HG02623 (cell line): Measurements from ENCODE around the gene FOXR1.
"Not testable (repeated sequence)": the region's sequence is repeated elsewhere in the genome, so short reads cannot be mapped to it uniquely, and the experiment has no call there.

Experiments
- ATAC-seq: cut with Tn5 transposase; IDR thresholded peaks from one replicate; pipeline ENCODE4 v1.9.1; 2021; ENCODE audit warnings: moderate library complexity; ENCODE audit not compliant: unreplicated experiment

FOXR1 gene

DNA sequence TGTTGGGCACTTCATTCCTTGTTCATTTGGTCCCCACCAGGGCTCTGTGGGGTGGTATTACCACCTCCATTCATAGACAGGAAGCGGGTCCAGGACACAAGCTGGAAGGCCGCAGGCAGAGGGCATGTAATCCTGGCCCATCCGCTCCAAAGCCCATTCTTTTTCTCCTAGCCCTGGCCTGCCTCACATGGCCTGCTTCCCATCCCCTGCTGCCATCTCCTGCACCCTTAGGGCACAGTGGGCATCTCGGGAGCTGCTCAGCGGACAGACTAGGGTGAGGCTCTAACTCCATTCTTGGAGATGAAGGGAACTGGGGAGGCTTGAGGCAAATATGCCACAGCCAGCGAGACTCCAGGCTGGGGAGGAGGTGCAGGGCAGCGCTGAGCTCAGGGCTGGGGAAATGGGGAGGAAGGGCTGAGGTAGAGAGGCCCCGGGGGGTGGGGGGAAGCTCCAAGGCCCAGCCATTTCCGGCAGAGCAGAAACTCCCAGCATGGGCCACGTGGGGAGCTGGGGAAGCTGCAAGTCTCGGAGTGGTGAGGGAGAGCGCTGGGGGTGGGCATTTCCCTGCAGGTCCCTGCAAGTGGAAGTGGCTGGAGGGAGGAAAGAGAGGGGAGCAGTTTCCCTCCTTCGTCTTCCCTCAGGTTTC, 31.5 kb upstream of the FOXR1 start:
- no peak for ATAC-seq

DNA sequence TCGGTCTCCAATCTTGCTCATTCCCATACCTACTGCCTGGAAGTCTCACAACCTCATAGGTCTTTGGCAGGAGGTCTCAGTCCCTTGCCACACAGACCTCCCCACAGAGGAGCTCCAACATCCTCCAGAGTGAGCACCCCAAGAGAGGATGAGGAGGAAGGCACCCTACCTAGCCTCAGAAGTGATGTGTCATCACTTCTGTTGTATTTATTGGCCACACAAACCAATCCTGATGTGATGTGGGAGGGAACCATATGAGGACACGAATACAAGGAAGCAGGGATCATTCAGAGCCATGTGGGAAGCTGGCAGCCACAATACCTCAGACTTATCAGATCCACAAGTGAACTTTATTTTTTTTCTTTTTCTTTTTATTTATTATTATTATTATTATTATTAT, 24.5 kb upstream of the FOXR1 start:
- ATAC-seq, result no peak

DNA sequence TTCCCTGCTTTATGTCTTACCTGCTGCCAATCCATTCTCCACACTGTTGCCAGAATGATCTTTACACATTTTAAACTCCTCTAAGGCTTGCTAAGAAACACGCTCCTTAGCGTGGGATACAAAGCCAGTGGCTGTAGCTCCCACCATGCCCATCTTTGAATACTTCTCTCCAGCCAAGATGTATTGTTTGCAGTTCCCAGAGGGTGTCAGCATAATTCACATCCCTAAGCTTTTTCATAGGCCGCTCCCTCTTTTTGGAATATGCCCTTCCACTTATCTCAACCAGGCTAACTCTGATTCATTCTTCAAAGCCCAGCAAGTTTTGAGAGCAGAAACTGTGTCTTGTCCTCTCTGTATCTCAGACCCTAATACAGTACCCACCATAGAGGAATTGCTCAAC, 23.6 kb upstream of the FOXR1 start:
- no peak for ATAC-seq

DNA sequence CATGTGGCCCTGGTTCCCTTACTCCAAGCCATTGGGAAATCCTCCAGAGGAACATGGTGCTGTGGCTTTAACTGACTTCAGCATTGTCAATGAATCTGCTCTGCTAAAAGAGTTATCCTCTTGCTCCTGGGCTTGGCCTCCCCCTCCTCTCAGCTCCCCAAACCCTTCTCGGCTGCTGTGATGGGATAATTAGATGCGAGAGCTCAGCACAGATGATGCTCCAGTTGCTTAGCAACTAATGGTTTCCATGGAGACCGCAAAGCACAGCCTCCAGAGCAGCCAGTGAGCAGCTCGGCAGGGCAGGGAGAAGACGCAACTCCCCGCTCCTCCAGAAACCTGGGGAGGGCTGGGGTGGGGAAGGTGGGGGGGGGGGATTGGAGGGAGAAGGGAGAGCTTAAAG, 18.3 kb upstream of the FOXR1 start:
- no peak for ATAC-seq

DNA sequence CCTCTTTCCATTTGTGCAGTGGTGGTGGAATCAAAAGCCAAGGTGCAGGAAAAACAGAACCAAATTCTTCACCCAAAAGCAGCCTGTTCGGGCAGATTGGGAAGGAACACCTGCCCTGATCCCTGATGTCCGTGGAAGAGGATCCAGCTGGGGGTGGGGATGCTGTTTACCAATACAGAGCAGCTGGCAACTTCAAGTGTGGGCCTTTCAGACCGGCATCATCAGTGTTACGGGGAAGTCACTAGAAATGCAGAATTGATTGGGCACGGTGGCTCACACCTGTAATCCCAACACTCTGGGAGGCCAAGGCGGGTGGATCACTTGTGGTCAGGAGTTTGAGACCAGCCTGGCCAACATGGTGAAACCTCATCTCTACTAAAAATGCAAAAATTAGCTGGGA, 17.6 kb upstream of the FOXR1 start:
- not testable (repeated sequence) for ATAC-seq

DNA sequence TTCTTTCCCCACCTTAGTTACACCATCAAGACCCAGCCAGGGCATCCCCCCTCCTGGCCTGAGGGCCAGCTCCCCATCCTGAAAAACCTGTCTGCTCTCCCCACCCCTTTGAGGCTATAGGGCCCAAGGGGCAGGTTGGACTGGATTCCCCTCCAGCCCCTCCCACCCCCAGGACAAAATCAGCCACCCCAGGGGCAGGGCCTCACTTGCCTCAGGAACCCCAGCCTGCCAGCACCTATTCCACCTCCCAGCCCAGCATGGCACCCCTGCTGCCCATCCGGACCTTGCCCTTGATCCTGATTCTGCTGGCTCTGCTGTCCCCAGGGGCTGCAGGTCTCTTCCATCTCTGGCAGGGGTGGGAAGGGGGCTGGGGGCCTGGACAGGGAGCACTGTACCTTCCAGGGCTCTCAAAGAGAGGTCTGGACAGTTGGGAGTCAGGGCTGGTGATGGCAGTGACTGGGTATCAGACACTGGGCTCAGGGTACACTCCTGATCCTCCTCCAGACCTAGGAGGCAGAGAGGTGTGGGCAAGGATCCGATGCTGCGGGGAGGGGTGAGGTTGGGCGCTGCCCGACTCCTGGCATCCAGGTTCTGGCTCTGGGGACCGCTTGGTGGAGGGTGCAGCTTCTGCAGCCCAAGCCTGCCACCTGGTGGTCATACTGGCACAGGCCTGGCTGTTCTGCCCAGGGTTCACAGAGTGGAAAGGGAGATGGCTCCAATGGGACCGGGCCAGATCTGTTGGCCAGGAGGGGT, 15.3 kb upstream of the FOXR1 start, which contains the start of gene UPK2:
UPK2 (plus strand) TSS at position 205 of the 753 bp plus-strand sequence; CDS start at position 258, 53 bp downstream.
- ATAC-seq, result peak; percentile 68

DNA sequence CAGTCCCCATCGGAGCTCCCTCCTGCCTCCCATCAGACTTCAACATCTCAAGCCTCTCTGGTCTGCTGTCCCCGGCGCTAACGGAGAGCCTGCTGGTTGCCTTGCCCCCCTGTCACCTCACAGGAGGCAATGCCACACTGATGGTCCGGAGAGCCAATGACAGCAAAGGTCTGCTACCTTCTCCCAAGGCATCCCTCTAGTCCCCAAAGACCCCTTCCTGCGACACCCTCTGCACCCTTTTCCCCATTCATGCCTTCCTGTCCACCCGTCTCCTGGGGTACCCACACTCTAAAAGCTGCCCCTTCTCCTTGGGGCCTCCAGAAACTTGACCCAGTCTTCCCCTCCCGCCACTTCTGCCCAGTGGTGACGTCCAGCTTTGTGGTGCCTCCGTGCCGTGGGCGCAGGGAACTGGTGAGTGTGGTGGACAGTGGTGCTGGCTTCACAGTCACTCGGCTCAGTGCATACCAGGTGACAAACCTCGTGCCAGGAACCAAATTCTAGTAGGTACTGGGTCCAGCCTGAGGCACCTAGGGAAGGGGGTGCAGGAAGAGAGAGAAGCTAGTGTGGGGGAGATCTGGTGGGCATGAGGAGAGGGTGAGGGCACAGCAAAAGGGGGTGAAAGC, 14.6 kb upstream of the FOXR1 start:
- no peak for ATAC-seq

DNA sequence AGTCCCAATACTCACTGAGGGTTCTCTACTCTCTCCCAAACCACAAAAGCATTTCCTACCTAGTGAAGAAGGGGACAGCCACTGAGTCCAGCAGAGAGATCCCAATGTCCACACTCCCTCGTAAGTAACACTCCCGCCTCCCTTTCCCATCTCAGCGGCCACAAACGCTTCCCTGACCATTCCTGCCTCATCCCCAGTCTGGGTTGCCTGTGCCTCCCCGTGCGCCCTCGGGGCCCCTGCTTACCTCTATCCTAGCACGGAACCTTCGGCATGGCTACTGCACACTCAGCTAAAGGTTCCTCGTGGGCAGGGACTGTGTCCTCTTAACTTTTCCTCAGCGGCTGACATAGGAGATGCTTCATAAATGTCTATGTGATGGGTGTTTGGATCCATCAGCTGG, 14.0 kb upstream of the FOXR1 start:
- ATAC-seq, result no peak

DNA sequence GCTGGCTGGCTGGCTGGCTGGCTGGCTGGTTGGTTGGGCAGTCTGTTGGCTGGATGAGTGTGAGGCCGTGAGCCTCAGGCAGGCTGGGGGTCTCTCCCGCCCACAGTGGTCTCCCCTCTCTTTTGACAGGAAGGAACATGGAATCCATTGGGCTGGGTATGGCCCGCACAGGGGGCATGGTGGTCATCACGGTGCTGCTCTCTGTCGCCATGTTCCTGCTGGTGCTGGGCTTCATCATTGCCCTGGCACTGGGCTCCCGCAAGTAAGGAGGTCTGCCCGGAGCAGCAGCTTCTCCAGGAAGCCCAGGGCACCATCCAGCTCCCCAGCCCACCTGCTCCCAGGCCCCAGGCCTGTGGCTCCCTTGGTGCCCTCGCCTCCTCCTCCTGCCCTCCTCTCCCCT, 13.6 kb upstream of the FOXR1 start:
- ATAC-seq, result no peak

DNA sequence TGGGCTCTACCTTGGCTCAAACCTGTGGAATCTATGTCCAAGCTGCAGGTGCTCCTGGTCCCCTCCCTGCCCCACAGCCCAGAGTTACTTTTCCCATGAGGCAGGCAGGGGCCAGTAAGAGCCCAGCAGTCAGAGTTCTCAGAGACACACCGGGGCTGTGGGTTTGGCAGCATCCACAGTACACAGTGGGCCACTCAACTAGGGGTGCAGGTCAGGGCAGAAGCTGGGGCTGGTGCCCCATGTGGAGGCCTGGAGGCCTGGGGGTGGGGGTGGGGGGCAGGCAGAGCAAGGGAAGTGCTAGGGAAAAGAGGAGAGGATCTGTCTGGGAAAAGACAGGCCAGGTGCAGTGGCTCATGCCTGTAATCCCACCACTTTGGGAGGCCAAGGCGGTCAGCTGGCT, 13.0 kb upstream of the FOXR1 start:
- no peak for ATAC-seq

DNA sequence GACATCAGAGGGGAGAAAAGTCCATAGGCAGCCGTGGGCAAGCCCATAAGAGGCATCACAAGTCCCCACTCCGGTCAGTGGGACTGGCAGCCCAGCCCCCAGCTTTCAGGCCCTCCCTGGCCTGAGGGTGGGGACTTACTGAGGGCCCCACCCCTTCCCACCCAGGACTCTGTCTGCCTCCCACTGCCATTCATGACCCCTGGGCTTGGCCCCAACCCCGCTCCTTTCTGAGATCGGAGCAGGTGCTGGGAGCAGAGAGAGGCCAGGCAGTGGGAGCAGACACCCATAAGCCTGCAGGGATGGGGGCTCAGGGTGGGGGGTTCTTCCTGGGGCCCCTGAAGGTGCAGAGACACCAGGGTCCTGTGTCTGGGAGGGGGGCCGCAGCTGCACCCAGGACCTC, 10.4 kb upstream of the FOXR1 start:
- ATAC-seq, result no peak

DNA sequence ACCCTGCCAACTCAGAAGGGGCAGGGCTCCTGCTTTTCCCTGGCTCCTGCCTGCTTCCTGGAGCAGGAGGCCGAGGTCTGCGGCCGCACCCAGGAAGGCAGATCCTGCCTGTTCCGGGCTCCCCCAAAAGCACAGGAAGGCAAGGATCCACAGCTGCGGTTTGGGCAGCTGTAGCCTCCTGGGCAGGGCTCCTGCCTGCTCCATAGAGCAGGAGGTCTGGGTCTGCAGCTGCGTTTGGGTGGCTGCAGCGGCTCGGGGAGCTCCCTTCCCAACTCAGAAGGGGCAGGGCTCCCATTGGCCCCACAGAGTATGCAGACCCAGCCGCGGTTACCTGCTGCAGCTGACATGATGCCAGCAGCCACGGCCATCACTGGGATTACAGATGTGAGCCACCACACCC, 10.0 kb upstream of the FOXR1 start:
- ATAC-seq, result no peak

DNA sequence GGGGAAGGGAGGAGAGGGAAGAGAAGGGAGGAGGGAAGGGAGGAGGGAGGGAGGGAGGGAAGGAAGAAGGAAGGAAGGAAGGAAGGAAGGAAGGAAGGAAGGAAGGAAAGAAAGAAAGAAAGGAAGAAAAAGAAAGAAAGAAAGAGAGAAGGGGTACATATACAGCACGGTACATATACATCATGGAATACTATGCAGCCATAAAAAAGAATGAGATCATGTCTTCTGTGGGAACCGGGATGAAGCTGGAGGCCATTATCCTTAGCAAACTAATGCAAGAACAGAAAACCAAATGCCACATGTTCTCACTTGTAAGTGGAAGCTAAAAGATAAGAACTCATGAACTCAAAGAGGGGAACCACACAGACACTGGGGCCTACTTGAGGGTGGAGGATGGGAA, 2.1 kb upstream of the FOXR1 start:
- not testable (repeated sequence) for ATAC-seq

DNA sequence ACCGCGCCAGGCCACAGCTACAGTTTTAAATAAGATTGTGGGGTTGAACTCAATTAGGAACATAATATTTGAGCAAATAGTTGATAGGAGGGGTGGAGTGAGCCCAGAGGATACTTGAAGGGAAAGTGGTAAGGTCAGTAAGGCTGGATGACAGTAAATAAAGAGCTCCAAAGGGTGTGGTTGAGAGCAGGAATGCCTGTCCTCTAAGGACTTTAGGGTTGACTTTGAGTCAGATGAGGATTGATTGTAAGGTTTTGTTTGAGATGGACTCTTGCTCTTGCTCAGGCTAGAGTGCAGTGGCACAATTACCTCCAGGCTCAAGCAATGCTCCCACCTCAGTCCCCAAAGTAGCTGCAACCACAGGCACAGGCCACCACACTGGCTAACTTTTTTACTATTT, 2.4 kb downstream of the FOXR1 start:
- ATAC-seq, result no peak

DNA sequence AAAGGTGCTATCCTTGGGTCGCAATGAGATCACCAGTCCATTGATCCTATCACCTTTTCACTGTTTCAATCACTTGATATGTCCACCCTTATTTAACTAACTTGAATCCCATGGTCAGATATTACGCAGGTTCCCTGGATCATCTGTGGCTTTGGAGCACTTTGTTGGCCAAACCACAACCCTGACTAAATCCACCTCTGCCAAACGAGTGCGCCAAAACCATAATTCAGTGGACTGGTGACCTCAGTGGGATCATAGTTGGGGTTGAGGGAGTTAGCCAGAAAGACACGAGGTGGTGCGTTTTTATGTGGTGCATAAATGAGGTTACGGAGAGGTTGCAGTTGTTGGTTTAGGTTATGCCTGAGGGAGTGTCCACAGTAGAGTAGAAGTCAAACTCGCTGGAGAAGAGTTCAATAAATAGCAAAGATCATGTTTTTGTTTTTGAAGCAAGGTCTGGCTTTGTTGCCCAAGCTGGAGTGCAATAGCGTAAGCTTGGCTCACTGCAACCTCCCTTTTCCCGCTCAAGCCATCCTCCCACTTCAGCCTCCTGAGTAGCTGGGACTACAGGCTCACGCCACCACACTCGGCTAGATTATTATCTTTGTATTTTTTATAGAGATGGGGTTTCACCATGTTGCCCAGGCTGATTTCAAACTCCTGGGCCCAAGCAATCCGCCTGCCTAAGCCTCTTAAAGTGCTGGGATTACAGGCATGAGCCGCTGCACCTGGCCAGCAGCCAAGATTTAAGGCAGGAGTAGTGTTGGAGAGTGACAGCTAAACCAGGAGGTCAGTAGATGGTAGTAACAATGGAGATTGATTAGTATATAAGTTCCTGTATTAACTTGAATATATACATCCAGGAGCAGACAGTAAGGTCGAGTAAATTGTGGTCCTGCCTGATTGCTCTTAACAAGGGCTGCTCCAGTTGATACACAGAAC, 4.5 kb downstream of the FOXR1 start:
- ATAC-seq, result no peak

DNA sequence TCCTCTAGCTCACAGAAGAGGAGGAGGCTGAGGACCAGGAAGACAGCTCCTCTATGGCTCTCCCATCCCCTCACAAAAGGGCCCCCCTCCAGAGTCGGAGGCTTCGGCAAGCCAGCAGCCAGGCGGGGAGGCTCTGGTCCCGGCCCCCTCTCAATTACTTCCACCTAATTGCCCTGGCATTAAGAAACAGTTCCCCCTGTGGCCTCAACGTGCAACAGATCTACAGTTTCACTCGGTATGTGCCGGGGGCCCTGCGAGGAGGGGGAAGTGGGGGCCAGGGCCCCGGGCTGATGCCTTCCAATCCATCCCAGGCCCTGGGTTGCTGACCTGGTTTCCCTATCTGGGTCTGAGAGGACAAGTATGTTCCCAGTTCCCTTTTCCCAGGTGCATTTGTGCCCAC, 7.9 kb downstream of the FOXR1 start:
- ATAC-seq, result no peak

DNA sequence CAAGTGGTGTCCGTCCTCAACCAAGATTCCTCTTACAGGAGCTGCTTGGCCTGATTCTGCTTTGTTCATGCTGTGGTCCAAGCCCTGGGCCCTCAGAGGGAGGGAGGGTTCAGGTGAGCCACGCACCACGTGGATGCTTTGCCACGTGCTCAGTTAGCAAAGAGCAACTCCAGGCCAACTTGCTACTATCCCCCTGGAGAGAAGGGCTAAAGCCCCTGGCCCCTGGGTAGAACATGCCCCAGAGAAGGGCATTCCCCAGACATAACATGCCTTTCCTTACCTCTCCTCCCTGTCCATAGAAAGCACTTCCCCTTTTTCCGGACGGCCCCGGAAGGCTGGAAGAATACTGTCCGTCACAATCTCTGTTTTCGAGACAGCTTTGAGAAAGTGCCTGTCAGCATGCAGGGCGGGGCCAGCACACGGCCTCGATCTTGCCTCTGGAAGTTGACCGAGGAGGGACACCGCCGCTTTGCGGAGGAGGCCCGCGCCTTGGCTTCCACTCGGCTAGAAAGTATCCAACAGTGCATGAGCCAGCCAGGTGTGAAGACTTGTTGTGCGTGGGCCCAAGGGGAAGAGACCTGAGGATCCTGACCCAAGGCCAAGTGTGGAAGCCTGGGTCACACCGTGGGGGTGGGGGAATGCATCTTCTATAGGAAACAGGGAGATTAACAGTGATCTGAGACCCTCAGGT, 8.8 kb downstream of the FOXR1 start:
- no peak for ATAC-seq

DNA sequence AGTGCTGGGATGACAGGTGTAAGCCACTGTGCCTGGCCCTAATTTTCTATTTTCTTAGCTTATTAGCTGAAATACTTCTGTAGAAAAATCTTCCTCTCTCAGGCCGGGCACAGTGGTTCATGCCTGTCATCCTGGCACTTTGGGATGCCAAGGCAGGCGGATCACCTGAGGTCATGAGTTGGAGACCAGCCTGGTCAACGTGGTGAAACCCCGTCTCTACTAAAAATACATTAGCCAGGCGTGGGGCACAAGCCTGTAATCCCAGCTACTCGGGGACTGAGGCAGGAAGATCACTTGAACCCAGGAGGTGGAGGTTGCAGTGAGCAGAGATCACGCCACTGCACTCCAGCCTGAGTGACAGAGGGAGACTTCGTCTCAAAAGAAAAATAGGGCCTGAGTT, 12.8 kb downstream of the FOXR1 start:
- not testable (repeated sequence) for ATAC-seq

DNA sequence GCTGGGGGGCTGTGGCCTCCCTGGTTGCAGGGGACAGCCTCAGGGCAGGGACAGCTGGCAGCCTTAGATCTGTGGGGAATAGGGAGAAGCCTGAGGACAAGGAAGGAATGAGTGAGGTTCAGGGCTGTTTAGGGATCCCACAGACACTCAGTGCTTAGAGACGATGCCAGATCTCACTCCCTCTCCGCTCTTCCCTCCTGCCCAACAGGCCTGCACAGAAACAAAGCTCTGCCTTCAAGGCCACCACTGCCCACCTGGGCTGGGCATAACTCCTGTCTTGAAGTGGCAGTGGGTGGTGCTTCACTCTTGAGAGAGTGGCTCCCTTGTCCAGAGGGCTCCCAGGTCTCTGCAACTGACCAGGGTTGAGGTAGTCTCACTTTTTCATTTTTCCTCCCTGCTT, 13.3 kb downstream of the FOXR1 start:
- ATAC-seq, result no peak

DNA sequence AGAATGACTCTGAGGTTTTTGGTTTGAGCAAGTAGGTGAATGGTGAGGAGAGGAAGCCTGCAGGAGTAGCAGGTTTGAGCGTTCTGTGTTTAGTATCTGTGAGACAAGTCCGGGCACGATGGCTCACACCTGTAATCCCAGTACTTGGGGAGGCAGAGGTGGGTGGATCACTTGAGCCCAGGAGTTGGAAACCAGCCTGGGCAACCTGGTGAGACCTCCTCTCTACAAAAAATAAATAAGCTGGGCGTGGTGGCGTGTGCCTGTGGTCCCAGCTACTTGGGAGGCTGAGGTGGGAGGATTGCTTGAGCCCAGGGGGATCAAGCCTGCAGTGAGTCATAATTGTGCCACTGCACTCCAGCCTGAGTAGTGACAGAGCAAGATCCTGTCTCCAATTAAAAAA, 16.7 kb downstream of the FOXR1 start:
- no peak for ATAC-seq
